HAP-1 (cell line): ENCODE measurements around the gene CPEB3.
"Not testable (repeated sequence)": the region's sequence is repeated elsewhere in the genome, so short reads cannot be mapped to it uniquely, and the experiment has no call there.

Experiments
- DNase-seq, 2 experiments: peaks; one replicate each; pipeline ENCODE4 v3.0.0-alpha.2; 2016 to 2020; ENCODE audit warnings: low spot score in 2 of 2
- H3K27me3 ChIP-seq: fragments of 250-450 bp; sonication (Bioruptor Pico); 2 replicates; pipeline ENCODE4 v1.5.1; 2020; ENCODE audit warnings: low read depth, mild to moderate bottlenecking, moderate library complexity
- H3K36me3 ChIP-seq: fragments of 250-450 bp; sonication (Bioruptor Pico); replicated peaks from 2 replicates; pipeline ENCODE4 v1.5.1; 2020; ENCODE audit warnings: mild to moderate bottlenecking
- H3K4me1 ChIP-seq: fragments of 250-450 bp; sonication (Bioruptor Pico); 2 replicates; pipeline ENCODE4 v1.5.1; 2020; ENCODE audit warnings: mild to moderate bottlenecking
- H3K4me3 ChIP-seq: fragments of 250-450 bp; sonication (Bioruptor Pico); 2 replicates; pipeline ENCODE4 v1.5.1; 2020; ENCODE audit warnings: mild to moderate bottlenecking, moderate library complexity
- H3K9me3 ChIP-seq: fragments of 250-450 bp; sonication (Bioruptor Pico); 2 replicates; pipeline ENCODE4 v1.5.1; 2020; ENCODE audit warnings: mild to moderate bottlenecking, moderate library complexity
- in situ Hi-C: fragments of 300-500 bp; cut with MboI; formaldehyde crosslinking; loops from 3 replicates; pipeline ENCODE4 v1.14.3; 2020; ENCODE audit warnings: low sequenced_read_pairs, inconsistent platforms, mixed read lengths

The CPEB3 gene

GRCh38 chr10:92216608-92217007 lies 74.3 kb downstream of the CPEB3 start:
- H3K36me3 ChIP-seq, H3K27me3 ChIP-seq, H3K9me3 ChIP-seq, in situ Hi-C loops, H3K4me1 ChIP-seq, H3K4me3 ChIP-seq: not testable (repeated sequence)
- peak in 1 of 2 experiments; percentile 15 for DNase-seq

GRCh38 chr10:92215222-92215621 lies 75.7 kb downstream of the CPEB3 start:
- H3K27me3 ChIP-seq, in situ Hi-C loops, H3K4me1 ChIP-seq, H3K36me3 ChIP-seq, H3K9me3 ChIP-seq, H3K4me3 ChIP-seq, DNase-seq: not testable (repeated sequence)

- Histone ChIP-seq H3K36me3 (no peaks in the 10 kb centered on the region), H3K9me3 (no peaks in the 10 kb centered on the region), H3K4me1 (peaks cover 3% of the 10 kb centered on the region), H3K4me3 (no peak overlapping the region), H3K27me3 (no peaks in the 10 kb centered on the region)
- DNase-seq: no peak
- in situ Hi-C loops: no loop called here
These were observed 77.8 kb downstream of the CPEB3 start for GRCh38 chr10:92213049-92213448.

- Histone ChIP-seq H3K9me3 (no peaks in the 10 kb centered on the region), H3K4me1 (peaks cover 7% of the 10 kb centered on the region), H3K27me3 (no peaks in the 10 kb centered on the region), H3K4me3 (no peak overlapping the region), H3K36me3 (no peaks in the 10 kb centered on the region)
- no peak for DNase-seq
- in situ Hi-C loops: no loop called here
These were observed 82.1 kb downstream of the CPEB3 start for GRCh38 chr10:92208736-92209135.

- peak in 1 of 2 experiments; percentile 44 for DNase-seq
- Histone ChIP-seq H3K36me3 (no peaks in the 10 kb centered on the region), H3K4me1 (peaks cover 7% of the 10 kb centered on the region), H3K9me3 (no peaks in the 10 kb centered on the region), H3K4me3 (no peak overlapping the region), H3K27me3 (no peaks in the 10 kb centered on the region)
- in situ Hi-C loops: no loop called here
These were observed 82.6 kb downstream of the CPEB3 start for GRCh38 chr10:92208157-92208720.

DNA sequence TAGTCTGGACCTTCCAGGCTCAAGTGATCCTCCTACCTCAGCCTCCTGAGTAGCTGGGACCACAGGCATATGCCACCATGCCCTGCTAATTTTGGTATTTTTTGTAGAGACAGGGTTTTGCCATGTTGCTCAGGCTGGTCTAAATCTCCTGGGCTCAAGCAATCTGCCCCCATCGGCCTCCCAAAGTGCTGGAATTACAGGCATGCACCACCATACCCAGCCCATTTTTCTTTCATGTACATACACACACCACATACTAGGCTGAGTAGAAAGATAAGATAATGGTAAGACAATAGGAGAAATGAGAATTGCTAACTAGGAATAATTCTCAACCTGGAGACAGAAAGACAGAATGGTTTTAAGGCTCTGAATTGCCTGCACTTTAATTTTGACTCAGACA lies 83.8 kb downstream of the CPEB3 start:
- Histone ChIP-seq H3K4me1 (peaks cover 7% of the 10 kb centered on the region), H3K27me3 (no peaks in the 10 kb centered on the region), H3K9me3 (no peaks in the 10 kb centered on the region), H3K36me3 (no peaks in the 10 kb centered on the region), H3K4me3 (no peak overlapping the region)
- in situ Hi-C loops: no loop called here
- DNase-seq: no peak

- in situ Hi-C loops: no loop called here
- no peaks in the 10 kb centered on the region for H3K36me3 ChIP-seq
- H3K4me1 ChIP-seq: peaks cover 7% of the 10 kb centered on the region
- H3K27me3 ChIP-seq: no peaks in the 10 kb centered on the region
- DNase-seq: no peak
- H3K9me3 ChIP-seq: no peaks in the 10 kb centered on the region
- H3K4me3 ChIP-seq: no peak overlapping the region
These were observed 86.8 kb downstream of the CPEB3 start for GRCh38 chr10:92203919-92204623.

GRCh38 chr10:92202536-92202935 lies 88.3 kb downstream of the CPEB3 start:
- no peaks in the 10 kb centered on the region for H3K4me1 ChIP-seq
- in situ Hi-C loops: no loop called here
- DNase-seq: no peak
- H3K27me3 ChIP-seq: no peaks in the 10 kb centered on the region
- no peaks in the 10 kb centered on the region for H3K9me3 ChIP-seq
- no peak overlapping the region for H3K4me3 ChIP-seq
- H3K36me3 ChIP-seq: no peaks in the 10 kb centered on the region

GRCh38 chr10:92200564-92200963 lies 90.3 kb downstream of the CPEB3 start:
- Histone ChIP-seq H3K27me3 (no peaks in the 10 kb centered on the region), H3K36me3 (no peaks in the 10 kb centered on the region), H3K9me3 (no peaks in the 10 kb centered on the region), H3K4me1 (no peaks in the 10 kb centered on the region), H3K4me3 (no peak overlapping the region)
- no peak for DNase-seq
- in situ Hi-C loops: no loop called here

GRCh38 chr10:92187101-92187500 lies 103.8 kb downstream of the CPEB3 start:
- in situ Hi-C loops: no loop called here
- H3K36me3 ChIP-seq: no peaks in the 10 kb centered on the region
- H3K27me3 ChIP-seq: no peaks in the 10 kb centered on the region
- H3K9me3 ChIP-seq: no peaks in the 10 kb centered on the region
- no peak for DNase-seq
- no peak overlapping the region for H3K4me3 ChIP-seq
- H3K4me1 ChIP-seq: peaks cover 4% of the 10 kb centered on the region; the same call in 1 of the 2 replicates

GRCh38 chr10:92184977-92185376 lies 105.9 kb downstream of the CPEB3 start:
- no peak for DNase-seq
- in situ Hi-C loops: no loop called here
- Histone ChIP-seq H3K9me3 (no peaks in the 10 kb centered on the region), H3K4me3 (no peak overlapping the region), H3K4me1 (peaks cover 12% of the 10 kb centered on the region), H3K36me3 (no peaks in the 10 kb centered on the region), H3K27me3 (no peaks in the 10 kb centered on the region)

GRCh38 chr10:92183199-92183598 lies 107.7 kb downstream of the CPEB3 start:
- H3K4me3 ChIP-seq: no peak overlapping the region
- in situ Hi-C loops: no loop called here

DNA sequence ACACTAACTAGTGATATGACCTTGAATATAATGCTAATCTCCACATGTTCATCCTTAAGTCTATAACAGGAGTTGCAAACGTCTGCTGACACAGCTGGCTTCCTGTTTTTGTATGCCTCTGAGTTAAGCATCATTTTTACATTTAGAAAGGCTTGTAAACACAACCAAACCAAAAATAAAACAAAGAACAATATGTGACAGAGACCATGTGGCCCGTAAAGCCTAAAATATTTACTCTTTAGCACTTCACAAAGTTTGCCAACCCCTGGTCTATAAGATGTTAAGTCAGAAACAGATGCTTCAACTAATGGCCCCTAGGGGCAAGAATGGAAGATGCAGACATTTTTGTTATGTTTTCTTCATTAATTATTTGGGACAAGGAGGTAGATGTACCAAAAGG lies 109.3 kb downstream of the CPEB3 start:
- in situ Hi-C loops: no loop called here
- Histone ChIP-seq H3K4me3 (no peak overlapping the region), H3K36me3 (no peaks in the 10 kb centered on the region), H3K27me3 (no peaks in the 10 kb centered on the region), H3K9me3 (no peaks in the 10 kb centered on the region), H3K4me1 (peaks cover 8% of the 10 kb centered on the region; the same call in 1 of the 2 replicates)
- DNase-seq: no peak

More at GRCh38 chr10:92183199-92183598, 107.7 kb downstream of the CPEB3 start:
- no peak for DNase-seq
- H3K9me3 ChIP-seq: no peaks in the 10 kb centered on the region
- H3K36me3 ChIP-seq: no peaks in the 10 kb centered on the region
- peaks cover 12% of the 10 kb centered on the region for H3K4me1 ChIP-seq
- no peaks in the 10 kb centered on the region for H3K27me3 ChIP-seq

DNA sequence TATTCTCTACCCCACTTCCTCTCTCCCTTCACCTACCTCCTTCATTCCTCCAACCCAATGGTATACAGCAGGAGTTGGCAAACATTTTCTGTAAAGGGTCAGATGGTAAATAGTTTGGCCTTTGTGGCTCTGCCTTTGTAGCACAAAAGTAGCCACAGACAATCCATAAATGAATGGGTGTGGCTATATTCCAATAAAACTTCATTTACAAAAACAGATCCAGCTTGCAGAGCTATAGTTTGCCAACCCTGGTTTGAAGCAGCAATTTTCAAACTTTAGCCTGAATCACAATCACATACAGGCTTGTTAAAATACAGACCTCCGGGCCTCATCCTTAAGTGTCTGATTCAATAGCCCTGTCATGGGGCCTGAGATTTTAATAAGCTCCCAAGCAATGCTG lies 110.5 kb downstream of the CPEB3 start:
- in situ Hi-C loops: no loop called here
- H3K36me3 ChIP-seq: no peaks in the 10 kb centered on the region
- H3K4me3 ChIP-seq: no peak overlapping the region
- peaks cover 8% of the 10 kb centered on the region; the same call in 1 of the 2 replicates for H3K4me1 ChIP-seq
- H3K9me3 ChIP-seq: no peaks in the 10 kb centered on the region
- 0 out of 2 replicates have a peak, but pooled peaks cover 3% of the 10 kb centered on the region for H3K27me3 ChIP-seq
- DNase-seq: peak in 1 of 2 experiments; percentile 20
